ENCODE data around the gene VWA3B.
"Not testable (repeated sequence)": the region's sequence is repeated elsewhere in the genome, so short reads cannot be mapped to it uniquely, and the experiment has no call there.

The VWA3B gene

GRCh38 chr2:98130073-98130472, 43.1 kb downstream of the VWA3B start:
- H3K4me1 ChIP-seq (ENCODE audit: insufficient read depth, low read length) = peaks cover 23% of the 10 kb centered on the region
- H3K36me3 ChIP-seq (ENCODE audit: insufficient read depth, low read length); H3K9me3 ChIP-seq (ENCODE audit: control insufficient read depth, insufficient read depth, low read length); H3K9ac ChIP-seq (ENCODE audit: low read depth, low read length): not testable (repeated sequence)

- no peaks in the 10 kb centered on the region for H3K36me3 ChIP-seq (ENCODE audit: insufficient read depth, low read length)
- peak overlapping the region; percentile 26; the same call in 1 of the 2 replicates for H3K9ac ChIP-seq (ENCODE audit: low read depth, low read length)
- no peaks in the 10 kb centered on the region for H3K9me3 ChIP-seq (ENCODE audit: control insufficient read depth, insufficient read depth, low read length)
- peaks cover 23% of the 10 kb centered on the region for H3K4me1 ChIP-seq (ENCODE audit: insufficient read depth, low read length)
Observed at GRCh38 chr2:98134172-98135005, 47.4 kb downstream of the VWA3B start.

DNA sequence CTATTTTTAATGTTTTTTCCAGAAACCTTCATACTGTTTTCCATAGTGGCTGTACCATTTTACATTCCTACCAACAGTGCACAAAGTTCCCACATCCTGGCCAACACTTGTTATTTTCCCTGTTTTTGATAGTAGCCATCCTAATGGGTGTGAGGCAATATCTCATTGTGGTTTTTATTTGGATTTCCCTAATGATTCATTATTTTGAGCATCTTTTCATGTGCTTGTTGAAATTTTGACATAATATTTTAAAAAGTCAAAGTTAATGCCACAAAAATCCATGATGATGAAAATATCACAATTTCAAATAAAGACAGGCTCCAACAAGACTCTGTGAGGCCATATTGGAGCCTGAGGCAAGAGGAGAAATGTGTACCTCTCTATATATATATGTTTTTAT, 50.2 kb downstream of the VWA3B start:
- Histone ChIP-seq H3K4me1 (ENCODE audit: insufficient read depth, low read length) (peaks cover 18% of the 10 kb centered on the region), H3K9me3 (ENCODE audit: control insufficient read depth, insufficient read depth, low read length) (peaks cover 2% of the 10 kb centered on the region; the same call in 1 of the 2 replicates), H3K36me3 (ENCODE audit: insufficient read depth, low read length) (no peaks in the 10 kb centered on the region), H3K9ac (ENCODE audit: low read depth, low read length) (no peak overlapping the region)

- not testable (repeated sequence) for H3K9me3 ChIP-seq (ENCODE audit: control insufficient read depth, insufficient read depth, low read length); H3K9ac ChIP-seq (ENCODE audit: low read depth, low read length); H3K36me3 ChIP-seq (ENCODE audit: insufficient read depth, low read length)
- H3K4me1 ChIP-seq (ENCODE audit: insufficient read depth, low read length) = peaks cover 10% of the 10 kb centered on the region
Observed at GRCh38 chr2:98138978-98139377, 52.0 kb downstream of the VWA3B start.

DNA sequence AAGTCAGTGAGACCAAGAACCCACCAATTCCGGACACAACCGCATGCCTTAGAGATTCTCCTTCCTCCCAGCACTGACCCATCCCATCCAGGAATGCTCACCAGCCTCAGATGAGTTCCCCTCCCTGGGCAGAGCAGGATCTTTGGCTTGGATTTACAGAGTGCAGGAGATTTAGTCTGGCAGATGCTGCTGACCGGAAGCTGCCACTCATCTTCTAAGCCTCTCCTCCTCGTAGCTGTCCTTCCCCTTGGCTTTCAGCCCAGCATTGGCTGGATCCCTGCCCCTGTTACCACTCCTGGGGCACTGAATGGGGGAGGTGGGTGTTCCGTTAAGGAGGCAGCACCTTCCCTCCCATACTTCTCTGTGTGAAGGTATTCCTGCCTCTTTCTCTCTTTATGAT, 53.2 kb downstream of the VWA3B start:
- Histone ChIP-seq H3K9ac (ENCODE audit: low read depth, low read length) (no peak overlapping the region), H3K9me3 (ENCODE audit: control insufficient read depth, insufficient read depth, low read length) (peaks cover 2% of the 10 kb centered on the region; the same call in 1 of the 2 replicates), H3K36me3 (ENCODE audit: insufficient read depth, low read length) (no peaks in the 10 kb centered on the region), H3K4me1 (ENCODE audit: insufficient read depth, low read length) (no peaks in the 10 kb centered on the region)

- Histone ChIP-seq H3K9ac (ENCODE audit: low read depth, low read length) (no peak overlapping the region), H3K9me3 (ENCODE audit: control insufficient read depth, insufficient read depth, low read length) (peaks cover 4% of the 10 kb centered on the region; the same call in 1 of the 2 replicates), H3K36me3 (ENCODE audit: insufficient read depth, low read length) (no peaks in the 10 kb centered on the region), H3K4me1 (ENCODE audit: insufficient read depth, low read length) (no peaks in the 10 kb centered on the region)
Observed at GRCh38 chr2:98142106-98142791, 55.3 kb downstream of the VWA3B start.

DNA sequence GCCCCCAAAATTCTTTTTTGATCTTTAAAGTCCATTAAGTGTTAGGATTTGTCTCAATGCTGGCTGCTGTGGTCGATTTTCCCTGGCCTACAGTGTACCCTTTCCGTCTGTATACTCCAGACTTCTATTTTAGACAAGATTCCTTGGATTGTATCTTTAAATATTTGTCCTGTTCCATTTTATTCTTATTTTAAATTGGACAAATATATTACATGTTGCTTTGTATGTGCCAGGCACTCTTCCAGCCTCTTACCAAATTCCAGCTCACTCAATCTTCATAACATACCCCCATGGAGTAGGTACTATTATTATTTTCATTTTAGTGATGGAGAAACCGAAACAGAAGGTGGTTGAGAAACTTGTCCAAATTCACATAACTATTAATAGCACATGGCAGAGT, 58.1 kb downstream of the VWA3B start:
- H3K9ac ChIP-seq (ENCODE audit: low read depth, low read length) = no peak overlapping the region
- no peaks in the 10 kb centered on the region for H3K36me3 ChIP-seq (ENCODE audit: insufficient read depth, low read length)
- H3K4me1 ChIP-seq (ENCODE audit: insufficient read depth, low read length) = no peaks in the 10 kb centered on the region
- peaks cover 4% of the 10 kb centered on the region; the same call in 1 of the 2 replicates for H3K9me3 ChIP-seq (ENCODE audit: control insufficient read depth, insufficient read depth, low read length)

- not testable (repeated sequence) for H3K4me1 ChIP-seq (ENCODE audit: insufficient read depth, low read length); H3K9ac ChIP-seq (ENCODE audit: low read depth, low read length); H3K36me3 ChIP-seq (ENCODE audit: insufficient read depth, low read length); H3K9me3 ChIP-seq (ENCODE audit: control insufficient read depth, insufficient read depth, low read length)
Observed at GRCh38 chr2:98147900-98148299, 60.9 kb downstream of the VWA3B start.

GRCh38 chr2:98148595-98149332, 61.8 kb downstream of the VWA3B start:
- Histone ChIP-seq H3K9ac (ENCODE audit: low read depth, low read length) (no peak overlapping the region), H3K36me3 (ENCODE audit: insufficient read depth, low read length) (no peaks in the 10 kb centered on the region), H3K9me3 (ENCODE audit: control insufficient read depth, insufficient read depth, low read length) (peaks cover 2% of the 10 kb centered on the region; the same call in 1 of the 2 replicates), H3K4me1 (ENCODE audit: insufficient read depth, low read length) (no peaks in the 10 kb centered on the region)

GRCh38 chr2:98149333-98149697, 62.3 kb downstream of the VWA3B start:
- Histone ChIP-seq H3K9ac (ENCODE audit: low read depth, low read length) (no peak overlapping the region), H3K36me3 (ENCODE audit: insufficient read depth, low read length) (no peaks in the 10 kb centered on the region), H3K9me3 (ENCODE audit: control insufficient read depth, insufficient read depth, low read length) (peaks cover 2% of the 10 kb centered on the region; the same call in 1 of the 2 replicates), H3K4me1 (ENCODE audit: insufficient read depth, low read length) (no peaks in the 10 kb centered on the region)

DNA sequence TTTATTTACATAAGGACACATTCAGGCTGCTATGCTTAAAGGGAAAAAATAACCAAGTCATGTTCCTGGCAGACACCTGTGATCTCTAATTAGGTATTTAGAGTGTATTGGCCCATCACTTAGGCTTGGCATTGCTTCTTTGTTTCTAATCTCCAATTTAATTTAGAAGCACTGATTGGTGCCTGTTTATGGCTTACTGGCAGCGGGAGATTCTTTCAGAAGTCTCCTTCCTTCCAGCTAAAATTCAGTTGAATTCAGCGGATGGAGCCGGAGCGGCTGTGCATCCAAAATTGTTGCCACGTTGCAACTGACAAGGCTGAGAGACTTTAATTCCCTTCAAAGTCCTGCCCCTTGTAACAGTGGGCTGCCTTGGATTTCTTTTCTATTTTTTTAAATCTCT, 66.5 kb downstream of the VWA3B start:
- Histone ChIP-seq H3K36me3 (ENCODE audit: insufficient read depth, low read length) (no peaks in the 10 kb centered on the region), H3K9ac (ENCODE audit: low read depth, low read length) (no peak overlapping the region), H3K4me1 (ENCODE audit: insufficient read depth, low read length) (no peaks in the 10 kb centered on the region), H3K9me3 (ENCODE audit: control insufficient read depth, insufficient read depth, low read length) (no peaks in the 10 kb centered on the region)

DNA sequence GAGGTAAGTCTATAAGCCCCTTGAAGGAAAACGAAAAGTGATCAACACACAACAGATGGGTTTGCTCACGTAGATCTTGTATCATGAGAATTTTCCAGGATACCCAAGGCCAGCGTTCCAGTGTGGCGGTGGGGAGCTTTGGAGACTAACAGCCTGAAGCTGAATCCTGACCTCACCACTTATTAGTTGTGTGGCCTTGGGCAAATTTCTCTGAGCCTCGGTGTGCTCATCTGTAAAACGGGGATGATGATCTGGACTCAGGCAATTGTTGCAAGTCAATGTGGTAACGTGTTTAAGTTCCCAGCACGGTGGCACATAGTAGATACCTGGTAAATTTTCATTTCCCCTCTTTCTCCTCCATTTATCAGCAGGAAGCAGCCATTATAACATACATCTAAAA, 68.3 kb downstream of the VWA3B start:
- Histone ChIP-seq H3K36me3 (ENCODE audit: insufficient read depth, low read length) (no peaks in the 10 kb centered on the region), H3K9me3 (ENCODE audit: control insufficient read depth, insufficient read depth, low read length) (no peaks in the 10 kb centered on the region), H3K9ac (ENCODE audit: low read depth, low read length) (no peak overlapping the region), H3K4me1 (ENCODE audit: insufficient read depth, low read length) (no peaks in the 10 kb centered on the region)

DNA sequence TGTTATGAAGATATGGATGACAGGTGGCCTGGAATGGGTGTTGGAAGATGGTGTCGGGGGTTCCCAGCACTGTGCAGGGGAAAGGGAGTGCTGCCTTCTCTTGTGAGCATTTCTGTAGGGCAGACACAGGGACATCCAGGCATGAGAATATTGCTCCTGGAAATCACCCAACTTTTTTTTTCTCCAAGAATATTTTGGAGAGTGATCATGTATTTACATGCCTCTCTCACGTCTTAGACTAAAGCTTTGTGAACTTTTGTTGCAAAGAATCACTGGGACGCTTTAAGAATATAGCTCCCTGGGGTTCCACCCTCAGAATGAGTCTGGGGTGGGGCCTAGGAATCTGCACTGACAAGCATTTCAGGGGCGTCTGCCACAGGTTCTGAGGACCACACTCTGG, 68.7 kb downstream of the VWA3B start:
- no peak overlapping the region for H3K9ac ChIP-seq (ENCODE audit: low read depth, low read length)
- H3K36me3 ChIP-seq (ENCODE audit: insufficient read depth, low read length) = no peaks in the 10 kb centered on the region
- H3K4me1 ChIP-seq (ENCODE audit: insufficient read depth, low read length) = no peaks in the 10 kb centered on the region
- no peaks in the 10 kb centered on the region for H3K9me3 ChIP-seq (ENCODE audit: control insufficient read depth, insufficient read depth, low read length)

GRCh38 chr2:98156304-98156703, 69.3 kb downstream of the VWA3B start:
- no peaks in the 10 kb centered on the region for H3K36me3 ChIP-seq (ENCODE audit: insufficient read depth, low read length)
- H3K9ac ChIP-seq (ENCODE audit: low read depth, low read length) = no peak overlapping the region
- H3K9me3 ChIP-seq (ENCODE audit: control insufficient read depth, insufficient read depth, low read length) = no peaks in the 10 kb centered on the region
- H3K4me1 ChIP-seq (ENCODE audit: insufficient read depth, low read length) = no peaks in the 10 kb centered on the region
